SK-N-SH treated with all-trans-retinoic acid at 6 μM for 48 hours (cell line): Measurements from ENCODE around the gene CEP78.

ENCODE experiments used
- ARNTL ChIP-seq: fragments of 450-650 bp; formaldehyde crosslinking; IDR thresholded peaks from 2 replicates; pipeline ENCODE4 v1.5.0; 2020; ENCODE audit warnings: low read depth, mild to moderate bottlenecking, moderate library complexity, borderline replicate concordance
- BACH2 ChIP-seq: fragments of 250-450 bp; sonication (Bioruptor Pico); IDR thresholded peaks from 2 replicates; pipeline ENCODE4 v1.9.0; 2021; ENCODE audit warnings: mild to moderate bottlenecking, borderline replicate concordance
- RARB ChIP-seq: fragments of 250-450 bp; sonication (Bioruptor Pico); IDR thresholded peaks from 2 replicates; pipeline ENCODE4 v1.8.0; 2021; ENCODE audit warnings: mild to moderate bottlenecking, moderate library complexity
- SNAI2 ChIP-seq: fragments of 250-450 bp; sonication (Bioruptor Pico); IDR thresholded peaks from 2 replicates; pipeline ENCODE4 v1.5.0; 2020; ENCODE audit warnings: mild to moderate bottlenecking, moderate library complexity
- TCF4 ChIP-seq: fragments of 250-450 bp; sonication (Bioruptor Pico); IDR thresholded peaks from 2 replicates; pipeline ENCODE4 v1.8.0; 2021; ENCODE audit warnings: mild to moderate bottlenecking, moderate library complexity, borderline replicate concordance
- ZFP30 ChIP-seq: fragments of 450-650 bp; formaldehyde crosslinking; IDR thresholded peaks from 2 replicates; pipeline ENCODE4 v1.5.0; 2022; ENCODE audit warnings: mild to moderate bottlenecking, moderate library complexity
- ZNF8 ChIP-seq: fragments of 450-650 bp; formaldehyde crosslinking; IDR thresholded peaks from 2 replicates; pipeline ENCODE4 v1.5.0; 2020; ENCODE audit warnings: mild to moderate bottlenecking, moderate library complexity
- TF ChIP-seq, protein P1 (sequence below): fragments of 250-450 bp; sonication (Bioruptor Pico); IDR thresholded peaks from 2 replicates; pipeline ENCODE4 v1.8.0; 2020; ENCODE audit warnings: mild to moderate bottlenecking, moderate library complexity, borderline replicate concordance

- TF ChIP-seq SNAI2 (CRISPR knock-in tag) = no peak
- TF ChIP-seq BACH2 = no peak
- no peak for TF ChIP-seq RARB (CRISPR knock-in tag)
- no peak for TF ChIP-seq ZNF8 (CRISPR knock-in tag)
- TF ChIP-seq TCF4 = no peak
- no peak for TF ChIP-seq ZFP30 (CRISPR knock-in tag)
- TF ChIP-seq, protein P1, sequence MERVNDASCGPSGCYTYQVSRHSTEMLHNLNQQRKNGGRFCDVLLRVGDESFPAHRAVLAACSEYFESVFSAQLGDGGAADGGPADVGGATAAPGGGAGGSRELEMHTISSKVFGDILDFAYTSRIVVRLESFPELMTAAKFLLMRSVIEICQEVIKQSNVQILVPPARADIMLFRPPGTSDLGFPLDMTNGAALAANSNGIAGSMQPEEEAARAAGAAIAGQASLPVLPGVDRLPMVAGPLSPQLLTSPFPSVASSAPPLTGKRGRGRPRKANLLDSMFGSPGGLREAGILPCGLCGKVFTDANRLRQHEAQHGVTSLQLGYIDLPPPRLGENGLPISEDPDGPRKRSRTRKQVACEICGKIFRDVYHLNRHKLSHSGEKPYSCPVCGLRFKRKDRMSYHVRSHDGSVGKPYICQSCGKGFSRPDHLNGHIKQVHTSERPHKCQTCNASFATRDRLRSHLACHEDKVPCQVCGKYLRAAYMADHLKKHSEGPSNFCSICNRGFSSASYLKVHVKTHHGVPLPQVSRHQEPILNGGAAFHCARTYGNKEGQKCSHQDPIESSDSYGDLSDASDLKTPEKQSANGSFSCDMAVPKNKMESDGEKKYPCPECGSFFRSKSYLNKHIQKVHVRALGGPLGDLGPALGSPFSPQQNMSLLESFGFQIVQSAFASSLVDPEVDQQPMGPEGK (CRISPR knock-in tag) = no peak
- no peak for TF ChIP-seq ARNTL
Observed at GRCh38 chr9:78213712-78214111, 22.2 kb upstream of the CEP78 start.
